Activated CD4-positive, alpha-beta T cell treated with anti-CD3 and anti-CD28 coated beads for 36 hours (primary cell): ENCODE measurements around the gene SLFNL1. TPM values are rescaled to one million over a fixed set of nuclear protein-coding genes. Genes with fewer than 3 reads are reported as not detected.

ENCODE experiments used
- ATAC-seq: fragments of 200-7000 bp; cut with Tn5 transposase; one replicate; pipeline ENCODE4 v1.10.0; 2021; ENCODE audit warnings: mild to moderate bottlenecking, moderate library complexity
- CTCF ChIA-PET: fragments of 350-600 bp; sonication (Branson Sonifier 250); formaldehyde crosslinking; loops from one replicate; lab custom pipeline; 2021; ENCODE audit warnings: antibody characterized with exemption; lab: Charles Lee
- POLR2A ChIA-PET: fragments of 350-600 bp; sonication (Branson Sonifier 250); formaldehyde crosslinking; loops from one replicate; lab custom pipeline; 2021; ENCODE audit warnings: antibody characterized with exemption, inconsistent platforms; lab: Charles Lee
- DNase-seq: peaks from one replicate; pipeline ENCODE4 v3.0.0-alpha.2; 2020
- H3K27ac Mint-ChIP-seq: one replicate; pipeline ENCODE4 v1.8.0; 2021; ENCODE audit warnings: mixed read lengths
- H3K27me3 Mint-ChIP-seq: one replicate; pipeline ENCODE4 v1.8.0; 2021; ENCODE audit warnings: mixed read lengths
- H3K36me3 Mint-ChIP-seq: one replicate; pipeline ENCODE4 v1.8.0; 2021; ENCODE audit warnings: low read depth, mixed read lengths
- H3K4me1 Mint-ChIP-seq: one replicate; pipeline ENCODE4 v1.8.0; 2021; ENCODE audit warnings: mixed read lengths
- H3K4me3 Mint-ChIP-seq: one replicate; pipeline ENCODE4 v1.8.0; 2021; ENCODE audit warnings: mild to moderate bottlenecking, moderate library complexity, mixed read lengths
- H3K9me3 Mint-ChIP-seq: one replicate; pipeline ENCODE4 v1.8.0; 2021; ENCODE audit warnings: low read depth, mixed read lengths
- intact Hi-C, 2 experiments: fragments of 100-400 bp; cut with DNase I in 1 of 2; cut with micrococcal nuclease in 1 of 2; formaldehyde crosslinking; loops; one replicate each; pipeline versions ENCODE4 v1.14.2 to v1.15.1; 2022 to 2024; cut with DNase I, micrococcal nuclease
- total RNA-seq, 2 experiments: library from RNA; stranded (reverse); gene quantifications; one replicate each; pipeline ENCODE4 v1.2.3, GENCODE V29; 2021

SLFNL1 gene
- total RNA-seq, 2 experiments from 2014 or later = 0.14 TPM

DNA sequence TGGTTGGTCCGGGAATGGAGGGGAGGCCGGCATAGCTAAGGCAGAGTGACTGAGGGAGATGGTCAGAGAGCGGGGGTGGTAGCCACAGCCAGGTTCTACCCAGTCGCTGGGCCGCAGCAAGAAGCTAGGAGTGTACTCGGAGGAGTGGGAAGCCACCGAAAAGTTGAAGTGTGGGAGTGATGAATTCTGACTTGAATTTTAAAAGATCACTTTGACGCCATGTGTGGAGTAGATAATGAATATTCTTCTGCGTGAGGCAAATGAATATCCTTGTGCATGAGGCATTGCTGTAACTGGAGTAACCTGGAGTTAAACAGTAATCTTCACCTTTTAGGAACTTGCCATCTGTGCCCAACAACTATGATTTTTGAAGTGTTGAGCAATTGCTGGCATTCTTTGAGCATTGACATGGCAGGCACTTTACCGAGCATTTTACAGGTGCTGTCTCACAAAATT is 35.2 kb downstream of the SLFNL1 start:
- no peaks in the 10 kb centered on the region for H3K27me3 Mint-ChIP-seq
- ChIA-PET CTCF (interaction anchor here (0.7 to 1.3 kb wide), 5 partner anchors 9 to 1287 kb away, joined by 3 to 4 read pairs (median 3); no protein-coding TSS in a partner anchor), POLR2A (interaction anchor here (0.7 kb wide), 1 partner anchor 9 kb away, joined by 3 read pairs; no protein-coding TSS in a partner anchor)
- H3K27ac Mint-ChIP-seq = peak overlapping the region; percentile 72
- ATAC-seq (no peak), DNase-seq (no peak)
- no peaks in the 10 kb centered on the region for H3K9me3 Mint-ChIP-seq
- peaks cover 54% of the 10 kb centered on the region for H3K4me1 Mint-ChIP-seq
- H3K4me3 Mint-ChIP-seq = no peak overlapping the region
- peaks cover 94% of the 10 kb centered on the region for H3K36me3 Mint-ChIP-seq
- intact Hi-C loops = no loop called here

GRCh38 chr1:40985875-40986274 is 35.6 kb downstream of the SLFNL1 start:
- peak; percentile 24 for ATAC-seq
- ChIA-PET CTCF (interaction anchor here (0.7 to 4.0 kb wide), 5 partner anchors 9 to 1287 kb away, joined by 3 to 22 read pairs (median 3); no protein-coding TSS in a partner anchor), POLR2A (interaction anchor here (0.7 kb wide), 1 partner anchor 9 kb away, joined by 3 read pairs; no protein-coding TSS in a partner anchor)
- no peaks in the 10 kb centered on the region for H3K9me3 Mint-ChIP-seq
- peaks cover 59% of the 10 kb centered on the region for H3K4me1 Mint-ChIP-seq
- peak overlapping the region; percentile 72 for H3K27ac Mint-ChIP-seq
- peaks cover 94% of the 10 kb centered on the region for H3K36me3 Mint-ChIP-seq
- intact Hi-C loops = loop anchor here in 1 of 2 experiments (2.0 kb wide), 1 partner anchor 291 kb away; no protein-coding TSS in a partner anchor
- no peaks in the 10 kb centered on the region for H3K27me3 Mint-ChIP-seq
- H3K4me3 Mint-ChIP-seq = no peak overlapping the region
- DNase-seq = peak; percentile 19

DNA sequence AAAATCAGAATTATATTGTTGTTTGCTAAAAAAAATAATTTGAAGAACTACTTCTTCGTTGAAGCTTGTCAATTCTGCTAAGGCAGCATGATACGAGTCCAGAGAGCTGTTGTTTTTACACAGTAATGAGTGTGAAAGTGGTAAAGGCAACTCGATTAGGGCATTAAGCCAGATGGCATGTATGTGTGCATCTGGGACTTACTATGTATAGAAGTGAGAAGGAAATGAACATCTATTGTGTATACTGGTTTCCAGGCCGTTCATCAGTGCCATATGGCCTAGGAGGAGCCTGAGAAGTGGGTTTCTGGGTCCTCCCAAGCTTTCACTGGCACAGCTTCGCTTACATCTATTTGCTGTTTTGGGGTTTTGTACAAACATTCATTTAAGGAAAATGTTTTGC is 36.4 kb downstream of the SLFNL1 start:
- intact Hi-C loops = loop anchor here in 1 of 2 experiments (2.0 kb wide), 1 partner anchor 290 kb away; no protein-coding TSS in a partner anchor

GRCh38 chr1:40984531-40984930 is 37.0 kb downstream of the SLFNL1 start:
- POLR2A ChIA-PET = interaction anchor here (0.6 to 1.4 kb wide), 4 partner anchors 19 to 621 kb away, joined by 3 to 7 read pairs (median 4); no protein-coding TSS in a partner anchor
- Mint-ChIP-seq H3K27me3 (no peaks in the 10 kb centered on the region), H3K36me3 (peaks cover 88% of the 10 kb centered on the region), H3K4me1 (peaks cover 62% of the 10 kb centered on the region), H3K9me3 (no peaks in the 10 kb centered on the region), H3K27ac (peak overlapping the region; percentile 84), H3K4me3 (peak overlapping the region; percentile 11)
- intact Hi-C loops = loop anchor here (1.0 to 5.0 kb wide), 8 partner anchors 19 to 1473 kb away; partner anchors contain the start of genes FOXO6 (in 1 of the 2), PPCS (in 1 of the 2), RLF (in 1 of the 2) and ZMYND12 (in 1 of the 2)
- CTCF ChIA-PET = interaction anchor here (0.7 to 4.0 kb wide), 3 partner anchors 18 to 294 kb away, joined by 3 to 22 read pairs (median 4); no protein-coding TSS in a partner anchor
- DNase-seq = no peak
- ATAC-seq = no peak

More for the DNA sequence above, 36.4 kb downstream of the SLFNL1 start:
- no peaks in the 10 kb centered on the region for H3K9me3 Mint-ChIP-seq
- POLR2A ChIA-PET = no interaction called here
- CTCF ChIA-PET = interaction anchor here (0.7 to 4.0 kb wide), 3 partner anchors 12 to 31 kb away, joined by 3 to 22 read pairs (median 3); no protein-coding TSS in a partner anchor
- H3K36me3 Mint-ChIP-seq = peaks cover 94% of the 10 kb centered on the region
- H3K27ac Mint-ChIP-seq = peak overlapping the region; percentile 7
- no peak overlapping the region for H3K4me3 Mint-ChIP-seq
- H3K27me3 Mint-ChIP-seq = no peaks in the 10 kb centered on the region
- H3K4me1 Mint-ChIP-seq = peaks cover 62% of the 10 kb centered on the region
- no peak for DNase-seq
- ATAC-seq = no peak

GRCh38 chr1:40984066-40984465 is 37.5 kb downstream of the SLFNL1 start:
- Mint-ChIP-seq H3K4me3 (peak overlapping the region; percentile 11), H3K36me3 (peaks cover 83% of the 10 kb centered on the region), H3K9me3 (no peaks in the 10 kb centered on the region), H3K4me1 (peaks cover 62% of the 10 kb centered on the region), H3K27me3 (no peaks in the 10 kb centered on the region), H3K27ac (peak overlapping the region; percentile 84)
- peak; percentile 3 for ATAC-seq
- intact Hi-C loops = loop anchor here (1.0 to 5.0 kb wide), 8 partner anchors 19 to 1473 kb away; partner anchors contain the start of genes FOXO6 (in 1 of the 2), PPCS (in 1 of the 2), RLF (in 1 of the 2) and ZMYND12 (in 1 of the 2)
- POLR2A ChIA-PET = interaction anchor here (0.6 to 1.4 kb wide), 4 partner anchors 20 to 620 kb away, joined by 3 to 7 read pairs (median 4); no protein-coding TSS in a partner anchor
- CTCF ChIA-PET = interaction anchor here (0.8 to 4.0 kb wide), 2 partner anchors 19 to 294 kb away, joined by 4 to 22 read pairs; no protein-coding TSS in a partner anchor
- no peak for DNase-seq

- ATAC-seq (no peak), DNase-seq (no peak)
- intact Hi-C loops = loop anchor here (5.0 kb wide), 6 partner anchors 34 to 1474 kb away; partner anchors contain the start of genes FOXO6 (in 1 of the 2), PPCS (in 1 of the 2), RLF (in 1 of the 2) and ZMYND12 (in 1 of the 2)
- ChIA-PET POLR2A (interaction anchor here (0.6 kb wide), 1 partner anchor 17 kb away, joined by 3 read pairs; no protein-coding TSS in a partner anchor), CTCF (interaction anchor here (4.0 kb wide), 1 partner anchor 20 kb away, joined by 22 read pairs; no protein-coding TSS in a partner anchor)
- no peaks in the 10 kb centered on the region for H3K9me3 Mint-ChIP-seq
- peak overlapping the region; percentile 79 for H3K27ac Mint-ChIP-seq
- H3K36me3 Mint-ChIP-seq = peaks cover 76% of the 10 kb centered on the region
- peak overlapping the region; percentile 18 for H3K4me3 Mint-ChIP-seq
- peaks cover 65% of the 10 kb centered on the region for H3K4me1 Mint-ChIP-seq
- H3K27me3 Mint-ChIP-seq = no peaks in the 10 kb centered on the region
Observed at GRCh38 chr1:40983286-40983685, 38.2 kb downstream of the SLFNL1 start.

DNA sequence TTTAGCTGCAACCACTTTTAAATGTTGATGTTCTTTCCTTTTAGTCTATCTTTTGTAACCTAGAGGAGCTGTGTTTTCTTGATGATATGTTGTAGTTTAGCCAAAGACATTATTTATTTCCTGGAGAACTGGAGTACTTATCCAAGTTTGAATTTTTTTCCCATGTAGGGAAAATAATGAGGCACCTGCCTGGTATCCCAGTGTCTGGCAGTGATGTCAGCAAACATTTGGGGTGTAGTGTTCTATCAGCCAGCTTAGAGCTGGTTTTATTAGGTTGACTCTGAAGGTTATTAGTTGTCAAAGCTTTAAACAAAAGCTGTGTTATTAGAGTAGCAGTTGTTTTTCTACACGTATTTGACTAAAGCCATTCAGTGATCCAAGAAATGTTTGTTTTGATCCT is 38.8 kb downstream of the SLFNL1 start:
- peaks cover 70% of the 10 kb centered on the region for H3K36me3 Mint-ChIP-seq
- ChIA-PET POLR2A (interaction anchor here (0.6 kb wide), 1 partner anchor 17 kb away, joined by 3 read pairs; no protein-coding TSS in a partner anchor), CTCF (interaction anchor here (4.0 kb wide), 1 partner anchor 20 kb away, joined by 22 read pairs; no protein-coding TSS in a partner anchor)
- no peak for DNase-seq
- H3K4me1 Mint-ChIP-seq = peaks cover 65% of the 10 kb centered on the region
- intact Hi-C loops = loop anchor here (5.0 kb wide), 6 partner anchors 35 to 1475 kb away; partner anchors contain the start of genes FOXO6 (in 1 of the 2), PPCS (in 1 of the 2), RLF (in 1 of the 2) and ZMYND12 (in 1 of the 2)
- H3K9me3 Mint-ChIP-seq = no peaks in the 10 kb centered on the region
- no peak overlapping the region for H3K4me3 Mint-ChIP-seq
- H3K27me3 Mint-ChIP-seq = no peaks in the 10 kb centered on the region
- H3K27ac Mint-ChIP-seq = peak overlapping the region; percentile 79
- ATAC-seq = no peak

- intact Hi-C loops = loop anchor here (5.0 kb wide), 6 partner anchors 35 to 1475 kb away; partner anchors contain the start of genes FOXO6 (in 1 of the 2), PPCS (in 1 of the 2), RLF (in 1 of the 2) and ZMYND12 (in 1 of the 2)
- Mint-ChIP-seq H3K27ac (peak overlapping the region; percentile 93), H3K36me3 (peaks cover 62% of the 10 kb centered on the region), H3K27me3 (no peaks in the 10 kb centered on the region), H3K4me1 (peaks cover 65% of the 10 kb centered on the region), H3K4me3 (peak overlapping the region; percentile 86), H3K9me3 (no peaks in the 10 kb centered on the region)
- DNase-seq (no peak), ATAC-seq (no peak)
- ChIA-PET POLR2A (interaction anchor here (1.2 kb wide), 1 partner anchor 608 kb away, joined by 5 read pairs; the partner anchor contains the start of gene SMAP2), CTCF (interaction anchor here (4.0 kb wide), 1 partner anchor 21 kb away, joined by 22 read pairs; no protein-coding TSS in a partner anchor)
Observed at GRCh38 chr1:40981691-40982448, 39.7 kb downstream of the SLFNL1 start.

- POLR2A ChIA-PET = interaction anchor here (0.6 to 1.7 kb wide), 6 partner anchors 11 to 607 kb away, joined by 3 to 8 read pairs (median 4); partner anchors contain the start of genes NFYC, SMAP2 and ZNF684
- H3K27ac Mint-ChIP-seq = peak overlapping the region; percentile 93
- intact Hi-C loops = loop anchor here (1.0 to 5.0 kb wide), 7 partner anchors 23 to 1477 kb away; partner anchors contain the start of genes FOXO6 (in 1 of the 2), PPCS (in 1 of the 2), RLF (in 1 of the 2) and ZMYND12 (in 1 of the 2)
- H3K36me3 Mint-ChIP-seq = peaks cover 49% of the 10 kb centered on the region
- peaks cover 59% of the 10 kb centered on the region for H3K4me1 Mint-ChIP-seq
- no peaks in the 10 kb centered on the region for H3K27me3 Mint-ChIP-seq
- H3K9me3 Mint-ChIP-seq = no peaks in the 10 kb centered on the region
- peak; percentile 31 for ATAC-seq
- peak; percentile 76 for DNase-seq
- CTCF ChIA-PET = interaction anchor here (0.7 to 1.7 kb wide), 2 partner anchors 289 to 1981 kb away, joined by 3 to 5 read pairs; partner anchors contain the start of gene NFYC
- peak overlapping the region; percentile 86 for H3K4me3 Mint-ChIP-seq
Observed at GRCh38 chr1:40980453-40981121, 40.9 kb downstream of the SLFNL1 start.
